Breast epithelium (tissue), 3 donors: Measurements from ENCODE around the gene HOXC13.

Experiments used
- CTCF ChIP-seq, 3 donors: fragments of 450-650 bp; IDR thresholded peaks; one replicate each; pipeline ENCODE4 v1.5.1; 2016 to 2017; ENCODE audit warnings: antibody characterized with exemption in 3 of 3, mild to moderate bottlenecking in 3 of 3, moderate library complexity in 3 of 3
- POLR2A ChIP-seq: fragments of 450-650 bp; IDR thresholded peaks from one replicate; pipeline ENCODE4 v1.6.1; 2016; ENCODE audit warnings: antibody characterized with exemption, mild to moderate bottlenecking, moderate library complexity
- POLR2AphosphoS5 ChIP-seq, 3 donors: sonication (generic); formaldehyde crosslinking; IDR thresholded peaks; one replicate each; pipeline ENCODE4 v1.6.1; 2017; ENCODE audit warnings: antibody characterized with exemption in 3 of 3

GRCh38 chr12:53941750-53942149, 3.1 kb downstream of the HOXC13 start:
- no peak for TF ChIP-seq CTCF (IDR thresholded peaks at IDR 0.05)
- no peak for TF ChIP-seq POLR2AphosphoS5 (IDR thresholded peaks at IDR 0.05)
- no peak for TF ChIP-seq POLR2A
